ENCODE results near the gene ARRDC5.
"Not testable (repeated sequence)": the region's sequence is repeated elsewhere in the genome, so short reads cannot be mapped to it uniquely, and the experiment has no call there.

ARRDC5 gene

DNA sequence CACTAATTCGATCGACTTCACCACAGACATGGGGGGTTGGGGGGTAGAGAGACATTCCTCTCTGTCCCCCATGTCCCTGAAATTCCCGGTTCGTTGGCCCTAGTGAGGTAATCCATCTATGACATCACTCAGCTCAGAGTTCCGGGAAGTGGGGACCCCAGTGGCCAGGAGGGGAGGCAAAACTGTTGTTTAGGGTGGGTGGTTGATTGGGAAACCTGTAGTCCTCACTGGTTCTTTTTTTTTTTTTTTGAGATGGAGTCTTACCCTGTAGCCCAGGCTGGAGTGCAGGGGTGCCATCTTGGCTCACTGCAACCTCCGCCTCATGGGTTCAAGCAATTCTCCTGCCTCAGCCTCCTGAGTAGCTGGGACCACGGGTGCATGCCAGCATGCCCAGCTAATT is at the start of gene ARRDC5:
Gene ARRDC5 (minus strand): TSS at position 101 of the 400 bp plus-strand sequence. CDS start 71 bp downstream, at position 30.
- TF ChIP-seq, protein P1, sequence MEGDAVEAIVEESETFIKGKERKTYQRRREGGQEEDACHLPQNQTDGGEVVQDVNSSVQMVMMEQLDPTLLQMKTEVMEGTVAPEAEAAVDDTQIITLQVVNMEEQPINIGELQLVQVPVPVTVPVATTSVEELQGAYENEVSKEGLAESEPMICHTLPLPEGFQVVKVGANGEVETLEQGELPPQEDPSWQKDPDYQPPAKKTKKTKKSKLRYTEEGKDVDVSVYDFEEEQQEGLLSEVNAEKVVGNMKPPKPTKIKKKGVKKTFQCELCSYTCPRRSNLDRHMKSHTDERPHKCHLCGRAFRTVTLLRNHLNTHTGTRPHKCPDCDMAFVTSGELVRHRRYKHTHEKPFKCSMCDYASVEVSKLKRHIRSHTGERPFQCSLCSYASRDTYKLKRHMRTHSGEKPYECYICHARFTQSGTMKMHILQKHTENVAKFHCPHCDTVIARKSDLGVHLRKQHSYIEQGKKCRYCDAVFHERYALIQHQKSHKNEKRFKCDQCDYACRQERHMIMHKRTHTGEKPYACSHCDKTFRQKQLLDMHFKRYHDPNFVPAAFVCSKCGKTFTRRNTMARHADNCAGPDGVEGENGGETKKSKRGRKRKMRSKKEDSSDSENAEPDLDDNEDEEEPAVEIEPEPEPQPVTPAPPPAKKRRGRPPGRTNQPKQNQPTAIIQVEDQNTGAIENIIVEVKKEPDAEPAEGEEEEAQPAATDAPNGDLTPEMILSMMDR (conservative IDR thresholded peaks at IDR 0.05; ENCODE audit: low read depth, low read length), result no peak
- DNase-seq (ENCODE audit: low read depth), result no peak
- H3K4me3 ChIP-seq (ENCODE audit: low read length), result no peak within 1 kb of the TSS

DNA sequence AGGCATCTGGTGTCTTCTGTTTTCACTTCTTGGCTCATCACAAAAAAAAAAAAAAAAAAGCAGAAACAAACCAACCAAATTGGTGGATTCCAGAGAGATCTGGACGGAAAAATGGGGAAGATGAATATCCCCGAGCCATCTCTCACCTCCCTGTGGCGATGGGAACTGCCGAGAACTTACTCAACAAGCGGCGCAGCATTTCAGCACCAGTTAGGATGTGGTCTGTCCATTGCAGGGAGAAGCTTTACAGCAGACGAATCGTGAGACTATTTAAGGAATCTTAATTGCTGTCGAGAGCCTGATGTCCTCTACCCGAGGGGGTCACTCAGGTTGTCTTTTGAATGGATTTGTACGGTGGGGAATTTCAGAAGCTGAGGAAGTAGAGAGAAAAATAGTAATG is 49.0 kb upstream of the ARRDC5 start:
- no peak for DNase-seq (ENCODE audit: low read depth)
- TF ChIP-seq, protein P1 (conservative IDR thresholded peaks at IDR 0.05; ENCODE audit: low read depth, low read length), result no peak
- H3K4me3 ChIP-seq (ENCODE audit: low read length), result no peak overlapping the region

DNA sequence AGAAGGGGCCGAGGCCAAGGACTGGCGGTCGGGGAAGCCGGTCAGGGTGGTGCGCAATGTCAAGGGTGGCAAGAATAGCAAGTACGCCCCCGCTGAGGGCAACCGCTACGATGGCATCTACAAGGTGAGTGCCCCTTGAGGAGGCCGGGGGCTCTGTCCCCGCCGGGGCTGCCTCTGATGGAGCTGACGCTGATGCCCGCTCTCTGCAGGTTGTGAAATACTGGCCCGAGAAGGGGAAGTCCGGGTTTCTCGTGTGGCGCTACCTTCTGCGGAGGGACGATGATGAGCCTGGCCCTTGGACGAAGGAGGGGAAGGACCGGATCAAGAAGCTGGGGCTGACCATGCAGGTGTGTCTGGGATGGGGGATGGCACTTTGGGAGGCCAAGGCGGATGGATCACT is 48.0 kb upstream of the ARRDC5 start:
- H3K4me3 ChIP-seq (ENCODE audit: low read length); DNase-seq (ENCODE audit: low read depth): not testable (repeated sequence)

DNA sequence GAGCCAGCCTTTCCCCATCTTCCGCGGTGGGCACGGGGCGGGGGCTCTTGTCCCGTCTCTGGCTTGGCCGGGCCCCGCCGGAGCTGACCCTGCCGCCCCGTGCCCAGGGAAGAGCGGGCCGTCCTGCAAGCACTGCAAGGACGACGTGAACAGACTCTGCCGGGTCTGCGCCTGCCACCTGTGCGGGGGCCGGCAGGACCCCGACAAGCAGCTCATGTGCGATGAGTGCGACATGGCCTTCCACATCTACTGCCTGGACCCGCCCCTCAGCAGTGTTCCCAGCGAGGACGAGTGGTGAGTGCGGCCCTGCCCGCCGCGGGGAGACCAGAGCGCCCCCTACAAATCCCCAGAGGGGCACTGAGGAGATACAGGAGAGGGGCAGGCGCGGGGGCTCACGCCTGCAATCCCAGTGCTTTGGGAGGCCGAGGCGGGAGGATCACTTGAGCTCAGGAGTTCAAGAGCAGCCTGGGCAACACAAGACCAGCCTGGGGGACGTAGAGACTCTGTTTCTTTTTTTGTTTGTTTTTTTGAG is 39.0 kb upstream of the ARRDC5 start:
- H3K4me3 ChIP-seq (ENCODE audit: low read length); DNase-seq (ENCODE audit: low read depth): not testable (repeated sequence)

DNA sequence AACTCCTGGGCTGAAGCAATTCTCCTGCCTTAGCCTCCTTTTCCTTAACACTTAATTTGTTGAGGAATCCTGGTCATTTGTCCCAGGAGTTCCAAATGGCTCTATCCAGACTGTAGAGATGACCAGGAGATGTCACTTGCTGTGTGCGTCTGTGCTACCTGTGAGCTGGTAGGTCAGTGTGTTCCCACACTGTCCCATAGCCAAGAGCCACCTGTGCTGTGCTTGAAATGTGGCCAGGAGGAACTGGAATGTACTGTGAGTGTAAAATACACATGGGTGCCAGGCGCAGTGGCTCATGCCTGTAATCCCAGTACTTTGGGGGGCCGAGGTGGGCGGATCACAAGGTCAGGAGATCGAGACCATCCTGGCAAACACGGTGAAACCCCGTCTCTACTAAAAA is 36.8 kb upstream of the ARRDC5 start:
- no peak for DNase-seq (ENCODE audit: low read depth)
- TF ChIP-seq, protein P1 (conservative IDR thresholded peaks at IDR 0.05; ENCODE audit: low read depth, low read length), result no peak
- no peak overlapping the region for H3K4me3 ChIP-seq (ENCODE audit: low read length)

DNA sequence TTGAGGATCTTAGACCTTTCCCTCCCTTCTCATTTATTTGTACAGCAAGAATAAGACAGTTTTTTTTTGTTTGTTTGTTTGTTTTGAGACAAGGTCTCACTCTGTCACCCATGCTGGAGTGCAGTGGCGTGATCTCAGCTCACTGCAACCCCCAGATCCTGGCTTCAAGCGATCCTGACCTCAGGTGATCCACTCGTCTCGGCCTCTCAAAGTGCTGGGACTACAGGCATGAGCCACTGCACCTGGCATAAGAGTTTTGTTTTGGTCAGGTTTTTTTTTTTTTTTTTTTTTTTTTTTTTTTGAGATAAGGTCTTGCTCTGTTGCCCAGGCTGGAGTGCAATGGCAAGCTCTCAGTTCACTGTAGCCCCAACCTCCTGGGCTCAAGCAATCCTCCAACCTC is 35.8 kb upstream of the ARRDC5 start:
- not testable (repeated sequence) for DNase-seq (ENCODE audit: low read depth); H3K4me3 ChIP-seq (ENCODE audit: low read length)

DNA sequence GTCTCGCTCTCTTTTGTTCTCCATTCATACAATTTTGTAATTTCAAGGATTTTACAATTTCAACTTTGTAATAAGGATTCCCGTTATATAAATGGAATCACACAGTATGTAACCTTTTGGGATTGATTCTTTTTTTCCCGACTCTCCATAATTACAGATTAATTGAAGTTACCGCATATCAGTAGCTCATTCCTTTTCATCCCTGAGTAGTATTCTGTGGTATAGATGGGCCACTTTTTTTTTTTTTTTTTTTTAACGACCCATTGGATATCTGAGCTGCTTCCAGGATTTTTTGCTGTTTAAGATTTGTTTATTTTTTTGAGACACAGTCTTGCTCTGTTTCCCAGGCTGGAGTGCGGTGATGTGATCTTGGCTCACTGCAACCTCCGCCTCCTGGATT is 34.4 kb upstream of the ARRDC5 start:
- no peak for DNase-seq (ENCODE audit: low read depth)
- TF ChIP-seq, protein P1 (conservative IDR thresholded peaks at IDR 0.05; ENCODE audit: low read depth, low read length), result no peak
- H3K4me3 ChIP-seq (ENCODE audit: low read length), result no peak overlapping the region

DNA sequence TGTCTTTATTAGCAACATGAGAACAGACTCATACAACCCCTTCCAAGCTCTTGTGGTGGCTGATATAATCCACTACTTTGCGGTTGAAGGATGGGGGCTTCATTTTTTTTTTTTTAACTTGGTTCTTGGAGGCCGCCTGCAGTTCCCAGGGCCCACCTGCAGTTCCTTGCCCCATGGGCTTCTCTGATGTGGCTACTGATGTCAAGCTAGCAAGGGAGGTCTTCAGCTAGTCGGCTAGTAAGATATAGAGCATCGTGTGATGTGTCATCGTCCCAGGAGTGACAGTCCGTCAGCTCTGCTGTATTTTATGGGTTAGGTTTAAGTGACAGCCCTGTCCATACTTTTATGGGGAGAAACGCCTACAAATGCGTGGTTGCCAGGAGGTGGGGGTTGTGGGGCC is 32.7 kb upstream of the ARRDC5 start:
- DNase-seq (ENCODE audit: low read depth), result no peak
- no peak overlapping the region for H3K4me3 ChIP-seq (ENCODE audit: low read length)
- TF ChIP-seq, protein P1 (conservative IDR thresholded peaks at IDR 0.05; ENCODE audit: low read depth, low read length), result no peak

DNA sequence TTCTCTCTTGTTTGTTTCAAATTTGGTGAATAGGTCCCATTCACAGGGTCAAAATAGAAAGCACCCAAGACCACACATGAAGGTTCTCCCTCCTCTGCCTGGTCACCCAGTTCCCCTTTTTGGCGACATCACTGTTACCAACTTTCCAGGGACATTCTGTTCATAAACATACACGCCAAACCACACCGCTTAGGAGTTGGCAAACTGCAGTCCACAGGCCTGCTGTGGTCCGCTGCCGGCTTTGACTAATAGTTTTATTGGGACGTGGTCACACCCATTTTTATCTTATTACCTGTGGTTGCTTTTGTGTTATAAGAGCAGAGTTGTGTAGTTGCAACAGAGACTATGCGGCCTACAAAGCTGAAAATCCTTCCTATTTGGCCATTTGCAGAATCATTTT is 30.8 kb upstream of the ARRDC5 start:
- no peak overlapping the region for H3K4me3 ChIP-seq (ENCODE audit: low read length)
- TF ChIP-seq, protein P1 (conservative IDR thresholded peaks at IDR 0.05; ENCODE audit: low read depth, low read length), result no peak
- DNase-seq (ENCODE audit: low read depth), result no peak

Measured in retinal pigment epithelial cell (primary cell).